Nucleus accumbens (tissue), 56 donors: ENCODE results near the gene CSMD2.
A peak's percentile ranks its signal among the peaks of the same experiment; 100 is the strongest.

ENCODE experiments used
- DNase-seq, 56 donors: peaks; one replicate each; lab custom pipeline; 2025; lab: John Stamatoyannopoulos, UW

Gene CSMD2

GRCh38 chr1:33500547-33500946 lies 664.5 kb downstream of the CSMD2 start:
- DNase-seq, result no peak

GRCh38 chr1:33497410-33497809 lies 667.6 kb downstream of the CSMD2 start:
- no peak for DNase-seq

GRCh38 chr1:33494929-33495328 lies 670.1 kb downstream of the CSMD2 start:
- DNase-seq, result no peak

- DNase-seq, result no peak
Observed at GRCh38 chr1:33488624-33489023, 676.4 kb downstream of the CSMD2 start.

GRCh38 chr1:33482412-33482811 lies 682.6 kb downstream of the CSMD2 start:
- DNase-seq, result no peak

- no peak for DNase-seq
Observed at GRCh38 chr1:33477451-33477850, 687.6 kb downstream of the CSMD2 start.

- DNase-seq, result no peak
Observed at GRCh38 chr1:33473900-33474299, 691.1 kb downstream of the CSMD2 start.

- DNase-seq, result peak; percentile 75 to 100 (median 98)
Observed at GRCh38 chr1:33472269-33472980, 692.6 kb downstream of the CSMD2 start, which contains the start of gene ZSCAN20. TSS of gene ZSCAN20 (plus strand) at chr1:33472645. CDS start at chr1:33479289, 6,644 bp downstream.

- no peak for DNase-seq
Observed at GRCh38 chr1:33471416-33471815, 693.6 kb downstream of the CSMD2 start.

- peak in 52 of 56 donors; percentile 17 to 90 (median 64) for DNase-seq
Observed at GRCh38 chr1:33470495-33471012, 694.5 kb downstream of the CSMD2 start.

GRCh38 chr1:33469691-33470090 lies 695.3 kb downstream of the CSMD2 start:
- DNase-seq, result no peak

GRCh38 chr1:33468967-33469366 lies 696.1 kb downstream of the CSMD2 start:
- DNase-seq, result no peak

GRCh38 chr1:33468531-33468930 lies 696.5 kb downstream of the CSMD2 start:
- no peak for DNase-seq

- peak in 5 of 56 donors; percentile 5 to 23 (median 12) for DNase-seq
Observed at GRCh38 chr1:33468011-33468410, 697.0 kb downstream of the CSMD2 start.

GRCh38 chr1:33466159-33466558 lies 698.9 kb downstream of the CSMD2 start:
- DNase-seq, result peak in 2 of 56 donors; percentile 11 to 21

- no peak for DNase-seq
Observed at GRCh38 chr1:33465316-33465715, 699.7 kb downstream of the CSMD2 start.

- DNase-seq, result no peak
Observed at GRCh38 chr1:33464552-33464951, 700.5 kb downstream of the CSMD2 start.
